Activated CD4-positive, alpha-beta T cell treated with anti-CD3 and anti-CD28 coated beads, Interleukin-2, amount 50 U/mL, for 1 hour (primary cell): ENCODE measurements around the gene VCX.
"Not testable (repeated sequence)": the region's sequence is repeated elsewhere in the genome, so short reads cannot be mapped to it uniquely, and the experiment has no call there.

ENCODE experiments used
- DNase-seq: peaks from one replicate; pipeline ENCODE4 v3.0.0-alpha.2; 2020

VCX gene

GRCh38 chrX:7842871-7843270 lies at the start of gene VCX:
TSS of gene VCX (plus strand) at chrX:7843171. CDS start at chrX:7843204, 33 bp downstream.
- DNase-seq = not testable (repeated sequence)

- no peak for DNase-seq
Observed at GRCh38 chrX:7798327-7798726, 44.6 kb upstream of the VCX start.

- DNase-seq = no peak
Observed at GRCh38 chrX:7801711-7802110, 41.3 kb upstream of the VCX start.

- no peak for DNase-seq
Observed at GRCh38 chrX:7815166-7815805, 27.7 kb upstream of the VCX start.

GRCh38 chrX:7828594-7828993 lies 14.4 kb upstream of the VCX start:
- no peak for DNase-seq

- DNase-seq = no peak
Observed at GRCh38 chrX:7841084-7841805, 1.7 kb upstream of the VCX start.

GRCh38 chrX:7852166-7852565 lies 9.2 kb downstream of the VCX start:
- DNase-seq = no peak

- no peak for DNase-seq
Observed at GRCh38 chrX:7872042-7872441, 29.1 kb downstream of the VCX start.

- DNase-seq = no peak
Observed at GRCh38 chrX:7876957-7877356, 34.0 kb downstream of the VCX start.

- DNase-seq = no peak
Observed at GRCh38 chrX:7889135-7889534, 46.2 kb downstream of the VCX start.

- DNase-seq = no peak
Observed at GRCh38 chrX:7889680-7890079, 46.7 kb downstream of the VCX start.

- DNase-seq = no peak
Observed at GRCh38 chrX:7891928-7892327, 49.0 kb downstream of the VCX start.
